K562 (cell line): Measurements from ENCODE around the gene SGSH. TPM values are rescaled to one million over a fixed set of nuclear protein-coding genes. Genes with fewer than 3 reads are reported as not detected.

ENCODE experiments used
- ETV1 ChIP-seq: fragments of 450-650 bp; conservative IDR thresholded peaks from 2 replicates; pipeline ENCODE4 v1.6.1; 2016; ENCODE audit warnings: missing genetic modification characterization, control low read depth, low read depth, missing compliant biosample characterization
- FOXA3 ChIP-seq, 2 experiments: fragments of 450-650 bp in 1 of 2; sonication (generic) in 1 of 2; formaldehyde crosslinking; IDR thresholded peaks in 1 of 2; conservative IDR thresholded peaks in 1 of 2; 2 replicates each; pipeline versions ENCODE4 v1.4.0 to v1.8.0; 2020 to 2022; ENCODE audit warnings: mild to moderate bottlenecking in 2 of 2, missing genetic modification reagents in 1 of 2
- HDAC1 ChIP-seq, 2 experiments: fragments of 450-650 bp; IDR thresholded peaks; 2 replicates each; pipeline ENCODE4 v1.6.1; 2016 to 2017; ENCODE audit warnings: inconsistent platforms in 1 of 2, mild to moderate bottlenecking in 1 of 2, moderate library complexity in 1 of 2
- MTA2 ChIP-seq: fragments of 450-650 bp; IDR thresholded peaks from 2 replicates; pipeline ENCODE4 v1.6.1; 2016; ENCODE audit warnings: low read depth
- MXI1 ChIP-seq: IDR thresholded peaks from 2 replicates; pipeline ENCODE4 v1.6.1; 2011; ENCODE audit warnings: low read depth, mild to moderate bottlenecking, improper control_type of control experiment, low read length
- MYC ChIP-seq, 2 experiments: fragments of 250-450 bp in 1 of 2; sonication (Bioruptor Pico) in 1 of 2; IDR thresholded peaks; 2 replicates each; pipeline versions ENCODE4 v1.5.1 to v1.6.1; 2012 to 2021; ENCODE audit warnings: low read depth in 2 of 2, borderline replicate concordance in 1 of 2, improper control_type of control experiment in 1 of 2, low read length in 1 of 2, mild to moderate bottlenecking in 1 of 2, moderate library complexity in 1 of 2
- NFIC ChIP-seq: fragments of 450-650 bp; IDR thresholded peaks from 2 replicates; pipeline ENCODE4 v1.6.1; 2017; ENCODE audit warnings: mild to moderate bottlenecking, inconsistent platforms
- NONO ChIP-seq, 2 experiments: fragments of 200-400 bp in 1 of 2; fragments of 450-650 bp in 1 of 2; formaldehyde crosslinking in 1 of 2; IDR thresholded peaks; 2 replicates each; pipeline ENCODE4 v1.6.1; 2017; ENCODE audit warnings: low read depth in 2 of 2, mild to moderate bottlenecking in 2 of 2, moderate library complexity in 2 of 2, low read length in 1 of 2
- PHB ChIP-seq: fragments of 250-450 bp; sonication (Bioruptor Pico); IDR thresholded peaks from 2 replicates; pipeline ENCODE4 v1.5.0; 2021
- PHF20 ChIP-seq: fragments of 450-650 bp; IDR thresholded peaks from 2 replicates; pipeline ENCODE4 v1.6.1; 2018; ENCODE audit not compliant: partially characterized antibody
- PHF8 ChIP-seq: fragments of 200-600 bp; sonication (generic); IDR thresholded peaks from 2 replicates; pipeline ENCODE4 v1.6.1; 2012; ENCODE audit warnings: mixed run types, mild to moderate bottlenecking, inconsistent platforms, low read length, moderate library complexity, borderline replicate concordance
- PHTF2 ChIP-seq: fragments of 250-450 bp; sonication (Bioruptor Pico); IDR thresholded peaks from 2 replicates; pipeline ENCODE4 v1.5.0; 2021; ENCODE audit warnings: mild to moderate bottlenecking
- PPARD ChIP-seq: fragments of 250-450 bp; sonication (Bioruptor Pico); IDR thresholded peaks from 2 replicates; pipeline ENCODE4 v1.8.0; 2022; ENCODE audit warnings: inconsistent platforms, mild to moderate bottlenecking, moderate library complexity
- RAD21 ChIP-seq, 2 experiments: fragments of 250-450 bp in 1 of 2; fragments of 450-650 bp in 1 of 2; sonication (Bioruptor Pico) in 1 of 2; formaldehyde crosslinking in 1 of 2; IDR thresholded peaks in 1 of 2; conservative IDR thresholded peaks in 1 of 2; 2 replicates each; pipeline versions ENCODE4 v1.4.0 to v1.8.0; 2020 to 2022; ENCODE audit warnings: mild to moderate bottlenecking in 2 of 2, moderate library complexity in 1 of 2
- SRSF1 ChIP-seq: fragments of 200-400 bp; formaldehyde crosslinking; IDR thresholded peaks from 2 replicates; pipeline ENCODE4 v1.6.1; 2017; ENCODE audit warnings: mild to moderate bottlenecking, low read depth, low read length, moderate library complexity
- TCFL5 ChIP-seq: fragments of 250-450 bp; sonication (Bioruptor Pico); conservative IDR thresholded peaks from 2 replicates; pipeline ENCODE4 v1.6.1; 2021; ENCODE audit warnings: mild to moderate bottlenecking, moderate library complexity, matching md5 sums
- ZC3H11A ChIP-seq: IDR thresholded peaks from 2 replicates; pipeline ENCODE4 v1.6.1; 2012; ENCODE audit warnings: low read depth, low read length, improper control_type of control experiment
- ZFP1 ChIP-seq: fragments of 450-650 bp; formaldehyde crosslinking; IDR thresholded peaks from 2 replicates; pipeline ENCODE4 v1.4.0; 2020; ENCODE audit warnings: mild to moderate bottlenecking, mixed read lengths
- ZFX ChIP-seq: sonication (generic); formaldehyde crosslinking; IDR thresholded peaks from 2 replicates; pipeline ENCODE4 v1.8.0; 2022; ENCODE audit warnings: mild to moderate bottlenecking, missing genetic modification reagents, moderate library complexity
- ZNF354B ChIP-seq: fragments of 250-450 bp; sonication (Bioruptor Pico); IDR thresholded peaks from 2 replicates; pipeline ENCODE4 v1.4.0; 2020
- ZNF778 ChIP-seq: fragments of 450-650 bp; formaldehyde crosslinking; IDR thresholded peaks from 2 replicates; pipeline ENCODE4 v1.4.0; 2020; ENCODE audit warnings: mild to moderate bottlenecking, moderate library complexity
- ZSCAN29 ChIP-seq: fragments of 450-650 bp; IDR thresholded peaks from 2 replicates; pipeline ENCODE4 v1.6.1; 2017
- polyA plus RNA-seq, 8 experiments: library from polyadenylated mRNA; depleted of rRNA in 4 of 8; stranded (reverse) in 5 of 8; unstranded in 3 of 8; fragments of >200 nt; fragmentation: Nextera tagmentation in 2 of 8; fragmentation: Illumina TruSeq in 1 of 8; extraction: Ambion mirVana in 2 of 8; extraction: Trizol in 1 of 8; gene quantifications; 2 replicates each; pipeline versions ENCODE4 v1.2.1 to v1.2.3, GENCODE V29; 2011 to 2014; ENCODE audit warnings: inconsistent platforms in 1 of 8, missing spikeins in 1 of 8
- total RNA-seq, 7 experiments: library from RNA; depleted of rRNA in 6 of 7; stranded (reverse); fragments of >200 nt in 6 of 7; fragmentation: Illumina TruSeq in 2 of 7; extraction: Trizol in 2 of 7; gene quantifications; 2 replicates each; pipeline versions ENCODE4 v1.2.1 to v1.2.3, GENCODE V29; 2011 to 2021; ENCODE audit warnings: low replicate concordance in 1 of 7
- TF ChIP-seq, protein P1 (sequence below), 2 experiments: fragments of 150-350 bp in 1 of 2; IDR thresholded peaks; 2 replicates each; pipeline ENCODE4 v1.6.1; 2012 to 2016; ENCODE audit warnings: low read depth in 2 of 2, low read length in 2 of 2, mild to moderate bottlenecking in 1 of 2, moderate library complexity in 1 of 2
- TF ChIP-seq, protein P2 (sequence below): sonication (generic); IDR thresholded peaks from 2 replicates; pipeline ENCODE4 v1.6.1; 2016

SGSH gene
- total and polyA plus RNA-seq, 9 of the 15 experiments (the other 6 are each of a cell fraction or from before 2014, with no cell fraction given): 0.25 to 15.7 (median 4.9) TPM

- TF ChIP-seq, protein P1, sequence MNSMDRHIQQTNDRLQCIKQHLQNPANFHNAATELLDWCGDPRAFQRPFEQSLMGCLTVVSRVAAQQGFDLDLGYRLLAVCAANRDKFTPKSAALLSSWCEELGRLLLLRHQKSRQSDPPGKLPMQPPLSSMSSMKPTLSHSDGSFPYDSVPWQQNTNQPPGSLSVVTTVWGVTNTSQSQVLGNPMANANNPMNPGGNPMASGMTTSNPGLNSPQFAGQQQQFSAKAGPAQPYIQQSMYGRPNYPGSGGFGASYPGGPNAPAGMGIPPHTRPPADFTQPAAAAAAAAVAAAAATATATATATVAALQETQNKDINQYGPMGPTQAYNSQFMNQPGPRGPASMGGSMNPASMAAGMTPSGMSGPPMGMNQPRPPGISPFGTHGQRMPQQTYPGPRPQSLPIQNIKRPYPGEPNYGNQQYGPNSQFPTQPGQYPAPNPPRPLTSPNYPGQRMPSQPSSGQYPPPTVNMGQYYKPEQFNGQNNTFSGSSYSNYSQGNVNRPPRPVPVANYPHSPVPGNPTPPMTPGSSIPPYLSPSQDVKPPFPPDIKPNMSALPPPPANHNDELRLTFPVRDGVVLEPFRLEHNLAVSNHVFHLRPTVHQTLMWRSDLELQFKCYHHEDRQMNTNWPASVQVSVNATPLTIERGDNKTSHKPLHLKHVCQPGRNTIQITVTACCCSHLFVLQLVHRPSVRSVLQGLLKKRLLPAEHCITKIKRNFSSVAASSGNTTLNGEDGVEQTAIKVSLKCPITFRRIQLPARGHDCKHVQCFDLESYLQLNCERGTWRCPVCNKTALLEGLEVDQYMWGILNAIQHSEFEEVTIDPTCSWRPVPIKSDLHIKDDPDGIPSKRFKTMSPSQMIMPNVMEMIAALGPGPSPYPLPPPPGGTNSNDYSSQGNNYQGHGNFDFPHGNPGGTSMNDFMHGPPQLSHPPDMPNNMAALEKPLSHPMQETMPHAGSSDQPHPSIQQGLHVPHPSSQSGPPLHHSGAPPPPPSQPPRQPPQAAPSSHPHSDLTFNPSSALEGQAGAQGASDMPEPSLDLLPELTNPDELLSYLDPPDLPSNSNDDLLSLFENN (IDR thresholded peaks at IDR 0.05; ENCODE audit: low read depth in 2 of 2, low read length in 2 of 2): no peak
- TF ChIP-seq NONO (IDR thresholded peaks at IDR 0.05; ENCODE audit: low read depth in 2 of 2, low read length in 1 of 2) (no peak), NFIC (peak; percentile 8; the same call in 1 of the 2 replicates), PPARD (CRISPR knock-in tag) (no peak), ZSCAN29 (no peak), FOXA3 (CRISPR knock-in tag; conservative IDR thresholded peaks at IDR 0.05 in 1 of 2, IDR thresholded peaks at IDR 0.05 in 1 of 2) (peak; percentile 16 to 62; a peak in 2 of 4 replicates), ZFP1 (CRISPR knock-in tag) (no peak), MTA2 (peak; percentile 47), SRSF1 (no peak), TCFL5 (CRISPR knock-in tag) (peak; percentile 70; the same call in 1 of the 2 replicates), PHF8 (no peak), ZFX (CRISPR knock-in tag) (peak; percentile 23; the same call in 1 of the 2 replicates), ZNF354B (CRISPR knock-in tag) (peak; percentile 49; the same call in 1 of the 2 replicates), PHTF2 (no peak), MYC (IDR thresholded peaks at IDR 0.05; ENCODE audit: low read depth, low read length) (peak; percentile 60; the same call in 1 of the 2 replicates), MYC (CRISPR knock-in tag; IDR thresholded peaks at IDR 0.05; ENCODE audit: borderline replicate concordance, low read depth) (peak; percentile 71; the same call in 1 of the 2 replicates), ETV1 (tag) (peak; percentile 68; the same call in 1 of the 2 replicates), ZNF778 (CRISPR knock-in tag) (no peak), MXI1 (no peak), ZC3H11A (no peak), HDAC1 (IDR thresholded peaks at IDR 0.05) (peak in 1 of 2 experiments; percentile 75; a peak in 2 of 4 replicates), PHF20 (no peak), PHB (no peak), RAD21 (CRISPR knock-in tag; conservative IDR thresholded peaks at IDR 0.05 in 1 of 2, IDR thresholded peaks at IDR 0.05 in 1 of 2) (peak; percentile 15 to 22; a peak in 3 of 4 replicates)
- TF ChIP-seq, protein P2, sequence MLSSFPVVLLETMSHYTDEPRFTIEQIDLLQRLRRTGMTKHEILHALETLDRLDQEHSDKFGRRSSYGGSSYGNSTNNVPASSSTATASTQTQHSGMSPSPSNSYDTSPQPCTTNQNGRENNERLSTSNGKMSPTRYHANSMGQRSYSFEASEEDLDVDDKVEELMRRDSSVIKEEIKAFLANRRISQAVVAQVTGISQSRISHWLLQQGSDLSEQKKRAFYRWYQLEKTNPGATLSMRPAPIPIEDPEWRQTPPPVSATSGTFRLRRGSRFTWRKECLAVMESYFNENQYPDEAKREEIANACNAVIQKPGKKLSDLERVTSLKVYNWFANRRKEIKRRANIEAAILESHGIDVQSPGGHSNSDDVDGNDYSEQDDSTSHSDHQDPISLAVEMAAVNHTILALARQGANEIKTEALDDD: 0 out of 2 replicates have a peak, but pooled peaks have one; percentile 29
Observed at GRCh38 chr17:80254396-80255251, 34.5 kb upstream of the SGSH start (continued).
